ENCODE results near the gene NDST1. TPM values are rescaled to one million over a fixed set of nuclear protein-coding genes. Genes with fewer than 3 reads are reported as not detected.
A peak's percentile ranks its signal among the peaks of the same experiment; 100 is the strongest.

NDST1 gene
- total and polyA plus RNA-seq, 4 donors, result 45.6 to 145 (median 60.7) TPM

DNA sequence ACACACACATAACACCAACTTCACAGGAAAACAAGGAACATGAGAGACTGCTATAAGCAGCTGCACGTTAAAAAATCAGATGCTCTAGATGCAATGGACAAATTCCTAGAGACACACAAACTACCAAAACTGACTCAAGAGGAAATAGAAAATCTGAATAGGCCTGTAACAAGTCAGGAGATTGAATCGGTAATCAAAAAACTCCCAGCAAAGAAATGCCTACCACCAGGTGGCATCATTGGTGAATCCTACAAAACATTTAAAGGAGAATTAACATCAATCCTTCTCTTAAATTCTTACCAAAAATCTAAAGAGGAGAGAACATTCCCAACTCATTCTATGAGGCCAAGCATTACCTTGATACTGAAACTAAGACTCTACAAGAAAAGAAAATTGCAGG lies 54.9 kb downstream of the NDST1 start:
- Histone ChIP-seq H3K4me1 (ENCODE audit: control insufficient read depth in 5 of 5, insufficient read depth in 5 of 5, low read length in 5 of 5) (peaks cover 0 to 6% (median 1%) of the 10 kb centered on the region in 5 donors), H3K9ac (ENCODE audit: insufficient read depth in 1 of 2, low read length in 2 of 2) (no peak overlapping the region), H3K27me3 (ENCODE audit: control insufficient read depth in 3 of 3, insufficient read depth in 3 of 3, low read length in 2 of 3) (no peaks in the 10 kb centered on the region), H3K36me3 (ENCODE audit: control insufficient read depth in 4 of 4, insufficient read depth in 4 of 4, low read length in 4 of 4) (no peaks in the 10 kb centered on the region), H3K27ac (ENCODE audit: low read depth in 1 of 2, low read length in 1 of 2) (no peak overlapping the region), H3K4me3 (no peak overlapping the region), H3K9me3 (ENCODE audit: control insufficient read depth in 4 of 4, insufficient read depth in 3 of 4, low read length in 3 of 4) (peaks cover 0 to 3% (median 0%) of the 10 kb centered on the region in 4 donors)
- TF ChIP-seq, protein P1, sequence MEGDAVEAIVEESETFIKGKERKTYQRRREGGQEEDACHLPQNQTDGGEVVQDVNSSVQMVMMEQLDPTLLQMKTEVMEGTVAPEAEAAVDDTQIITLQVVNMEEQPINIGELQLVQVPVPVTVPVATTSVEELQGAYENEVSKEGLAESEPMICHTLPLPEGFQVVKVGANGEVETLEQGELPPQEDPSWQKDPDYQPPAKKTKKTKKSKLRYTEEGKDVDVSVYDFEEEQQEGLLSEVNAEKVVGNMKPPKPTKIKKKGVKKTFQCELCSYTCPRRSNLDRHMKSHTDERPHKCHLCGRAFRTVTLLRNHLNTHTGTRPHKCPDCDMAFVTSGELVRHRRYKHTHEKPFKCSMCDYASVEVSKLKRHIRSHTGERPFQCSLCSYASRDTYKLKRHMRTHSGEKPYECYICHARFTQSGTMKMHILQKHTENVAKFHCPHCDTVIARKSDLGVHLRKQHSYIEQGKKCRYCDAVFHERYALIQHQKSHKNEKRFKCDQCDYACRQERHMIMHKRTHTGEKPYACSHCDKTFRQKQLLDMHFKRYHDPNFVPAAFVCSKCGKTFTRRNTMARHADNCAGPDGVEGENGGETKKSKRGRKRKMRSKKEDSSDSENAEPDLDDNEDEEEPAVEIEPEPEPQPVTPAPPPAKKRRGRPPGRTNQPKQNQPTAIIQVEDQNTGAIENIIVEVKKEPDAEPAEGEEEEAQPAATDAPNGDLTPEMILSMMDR (IDR thresholded peaks at IDR 0.05; ENCODE audit: control extremely low read depth, extremely low read depth), result peak; percentile 32
- DNase-seq (peak in 2 of 3 donors; percentile 44 to 49), ATAC-seq (ENCODE audit: insufficient read depth, low FRiP score) (no peak)
- WGBS, 2 donors, result 51 to 60% methylated on average over 2 of the region's 2 CpGs

DNA sequence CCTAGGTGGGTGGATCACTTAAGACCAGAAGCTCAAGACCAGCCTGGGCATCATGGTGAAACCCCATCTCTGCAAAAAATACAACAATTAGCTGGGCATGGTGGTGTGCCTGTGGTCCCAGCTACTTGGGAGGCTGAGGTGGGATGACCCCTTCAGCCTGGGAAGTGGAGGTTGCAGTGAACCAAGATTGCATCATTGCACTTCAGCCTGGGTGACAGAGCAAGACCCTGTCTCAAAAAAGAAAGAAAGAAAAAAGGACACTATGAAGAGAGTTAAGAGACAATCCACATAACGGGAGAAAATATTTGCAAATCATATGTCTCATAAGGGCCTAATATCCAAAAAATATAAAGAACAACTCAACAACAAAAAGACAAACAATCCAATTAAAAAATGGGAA lies 57.9 kb downstream of the NDST1 start:
- WGBS, 2 donors, result 56 to 95% methylated on average over 1 of the region's 1 CpG
- no peaks in the 10 kb centered on the region for H3K36me3 ChIP-seq (ENCODE audit: control insufficient read depth in 4 of 4, insufficient read depth in 4 of 4, low read length in 4 of 4)
- TF ChIP-seq, protein P1 (IDR thresholded peaks at IDR 0.05; ENCODE audit: control extremely low read depth, extremely low read depth), result no peak
- H3K27ac ChIP-seq (ENCODE audit: low read depth in 1 of 2, low read length in 1 of 2), result no peak overlapping the region
- H3K4me3 ChIP-seq, result no peak overlapping the region
- peaks cover 0 to 1% (median 0%) of the 10 kb centered on the region in 5 donors for H3K4me1 ChIP-seq (ENCODE audit: control insufficient read depth in 5 of 5, insufficient read depth in 5 of 5, low read length in 5 of 5)
- peaks cover 0 to 3% (median 0%) of the 10 kb centered on the region in 4 donors for H3K9me3 ChIP-seq (ENCODE audit: control insufficient read depth in 4 of 4, insufficient read depth in 3 of 4, low read length in 3 of 4)
- ATAC-seq (ENCODE audit: insufficient read depth, low FRiP score), result no peak
- no peaks in the 10 kb centered on the region for H3K27me3 ChIP-seq (ENCODE audit: control insufficient read depth in 3 of 3, insufficient read depth in 3 of 3, low read length in 2 of 3)
- DNase-seq, result no peak
- no peak overlapping the region for H3K9ac ChIP-seq (ENCODE audit: insufficient read depth in 1 of 2, low read length in 2 of 2)

DNA sequence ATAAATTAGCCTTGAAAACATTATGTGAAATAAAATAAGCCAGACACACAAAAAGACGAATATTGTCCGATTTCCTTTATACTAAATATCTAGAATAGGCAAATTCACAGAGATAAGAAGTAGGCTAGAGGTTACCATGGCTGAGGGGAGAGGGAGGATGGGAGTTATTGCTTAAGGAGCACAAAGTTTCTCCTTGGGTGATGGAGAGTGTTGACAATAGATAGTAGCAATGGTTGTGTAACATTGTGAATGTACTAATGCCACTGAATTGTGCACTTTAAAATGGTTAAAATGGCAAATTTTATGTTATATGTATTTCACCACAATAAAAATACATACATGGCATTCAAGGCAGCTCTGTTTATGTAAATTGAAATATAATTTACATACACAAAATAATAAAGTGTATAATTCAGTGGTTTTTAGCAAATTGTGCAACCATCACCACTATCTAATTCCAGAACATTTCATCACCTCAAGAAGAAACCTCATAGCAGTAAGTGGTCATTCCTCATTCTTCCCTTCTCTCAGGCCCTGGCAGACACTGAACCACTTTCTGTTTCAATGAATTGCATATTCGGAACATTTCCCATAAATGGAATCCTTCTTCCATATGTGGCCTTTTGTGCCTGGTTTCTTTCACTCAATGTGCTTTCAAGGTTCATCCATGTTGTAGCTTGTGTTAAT lies 59.2 kb downstream of the NDST1 start:
- no peak overlapping the region for H3K4me3 ChIP-seq
- H3K27ac ChIP-seq (ENCODE audit: low read depth in 1 of 2, low read length in 1 of 2), result no peak overlapping the region
- DNase-seq (peak in 1 of 3 donors; percentile 42), ATAC-seq (ENCODE audit: insufficient read depth, low FRiP score) (peak; percentile 61)
- H3K4me1 ChIP-seq (ENCODE audit: control insufficient read depth in 5 of 5, insufficient read depth in 5 of 5, low read length in 5 of 5), result no peaks in the 10 kb centered on the region
- no peaks in the 10 kb centered on the region for H3K27me3 ChIP-seq (ENCODE audit: control insufficient read depth in 3 of 3, insufficient read depth in 3 of 3, low read length in 2 of 3)
- TF ChIP-seq, protein P1 (IDR thresholded peaks at IDR 0.05; ENCODE audit: control extremely low read depth, extremely low read depth), result no peak
- peaks cover 0 to 3% (median 0%) of the 10 kb centered on the region in 4 donors for H3K9me3 ChIP-seq (ENCODE audit: control insufficient read depth in 4 of 4, insufficient read depth in 3 of 4, low read length in 3 of 4)
- H3K9ac ChIP-seq (ENCODE audit: insufficient read depth in 1 of 2, low read length in 2 of 2), result peak overlapping the region in 1 of 2 donors; percentile 14
- no peaks in the 10 kb centered on the region for H3K36me3 ChIP-seq (ENCODE audit: control insufficient read depth in 4 of 4, insufficient read depth in 4 of 4, low read length in 4 of 4)
- WGBS, 2 donors, result 45 to 47% methylated on average over 3 of the region's 3 CpGs

Measured in lung (tissue), 12 donors.